ENCODE results near the gene ATF4.

ATF4 gene

DNA sequence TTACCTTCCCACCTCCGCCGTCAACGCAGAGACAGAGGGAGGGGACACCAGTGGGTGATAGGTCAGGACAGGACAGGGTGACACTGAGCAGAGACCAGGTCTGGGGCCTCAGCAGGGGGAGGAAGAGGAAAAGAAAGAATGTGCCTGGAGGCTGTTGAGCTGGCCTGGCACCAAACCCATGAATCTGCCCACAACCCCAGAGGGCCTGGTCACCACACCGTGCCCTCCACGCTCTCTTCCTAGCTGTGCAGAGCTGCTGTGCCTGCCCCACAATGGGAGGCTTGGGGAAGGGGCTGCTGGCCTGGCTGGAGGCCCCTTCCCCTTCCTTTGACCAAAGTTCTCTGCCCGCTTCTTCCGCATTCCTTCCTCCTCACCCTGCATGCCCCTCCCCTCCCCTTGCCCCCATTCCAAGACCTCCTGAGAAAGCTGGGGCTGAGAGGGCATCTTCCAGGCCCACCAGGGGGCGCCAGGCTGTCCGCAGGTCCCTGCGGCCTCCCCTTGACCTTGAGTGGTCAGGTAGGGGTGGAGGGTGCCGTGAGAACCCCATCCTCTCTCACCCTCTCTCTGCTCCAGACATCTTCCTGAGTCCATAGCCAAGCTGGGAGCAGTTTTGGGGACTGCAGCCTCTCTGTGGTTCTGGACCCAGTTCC is 39.2 kb downstream of the ATF4 start:
- Histone ChIP-seq H3K36me3 (ENCODE audit: insufficient read depth, low read length) (no peaks in the 10 kb centered on the region), H3K9me3 (ENCODE audit: control insufficient read depth, insufficient read depth, low read length) (no peaks in the 10 kb centered on the region), H3K4me1 (ENCODE audit: insufficient read depth, low read length) (peaks cover 10% of the 10 kb centered on the region), H3K9ac (ENCODE audit: low read depth, low read length) (no peak overlapping the region)

- Histone ChIP-seq H3K9me3 (ENCODE audit: control insufficient read depth, insufficient read depth, low read length) (no peaks in the 10 kb centered on the region), H3K9ac (ENCODE audit: low read depth, low read length) (no peak overlapping the region), H3K4me1 (ENCODE audit: insufficient read depth, low read length) (peaks cover 10% of the 10 kb centered on the region), H3K36me3 (ENCODE audit: insufficient read depth, low read length) (no peaks in the 10 kb centered on the region)
Measured at GRCh38 chr22:39560127-39560526, 39.8 kb downstream of the ATF4 start.

GRCh38 chr22:39562839-39563489 is 42.6 kb downstream of the ATF4 start:
- H3K9ac ChIP-seq (ENCODE audit: low read depth, low read length), result no peak overlapping the region
- peaks cover 13% of the 10 kb centered on the region for H3K4me1 ChIP-seq (ENCODE audit: insufficient read depth, low read length)
- H3K36me3 ChIP-seq (ENCODE audit: insufficient read depth, low read length), result no peaks in the 10 kb centered on the region
- H3K9me3 ChIP-seq (ENCODE audit: control insufficient read depth, insufficient read depth, low read length), result no peaks in the 10 kb centered on the region

- Histone ChIP-seq H3K4me1 (ENCODE audit: insufficient read depth, low read length) (peaks cover 13% of the 10 kb centered on the region), H3K36me3 (ENCODE audit: insufficient read depth, low read length) (no peaks in the 10 kb centered on the region), H3K9ac (ENCODE audit: low read depth, low read length) (no peak overlapping the region), H3K9me3 (ENCODE audit: control insufficient read depth, insufficient read depth, low read length) (no peaks in the 10 kb centered on the region)
Measured at GRCh38 chr22:39563571-39564428, 43.4 kb downstream of the ATF4 start.

- H3K4me1 ChIP-seq (ENCODE audit: insufficient read depth, low read length), result peaks cover 5% of the 10 kb centered on the region; the same call in 1 of the 2 replicates
- no peak overlapping the region for H3K9ac ChIP-seq (ENCODE audit: low read depth, low read length)
- no peaks in the 10 kb centered on the region for H3K36me3 ChIP-seq (ENCODE audit: insufficient read depth, low read length)
- no peaks in the 10 kb centered on the region for H3K9me3 ChIP-seq (ENCODE audit: control insufficient read depth, insufficient read depth, low read length)
Measured at GRCh38 chr22:39565414-39565944, 45.1 kb downstream of the ATF4 start.

- Histone ChIP-seq H3K4me1 (ENCODE audit: insufficient read depth, low read length) (peaks cover 5% of the 10 kb centered on the region; the same call in 1 of the 2 replicates), H3K9me3 (ENCODE audit: control insufficient read depth, insufficient read depth, low read length) (no peaks in the 10 kb centered on the region), H3K36me3 (ENCODE audit: insufficient read depth, low read length) (no peaks in the 10 kb centered on the region), H3K9ac (ENCODE audit: low read depth, low read length) (no peak overlapping the region)
Measured at GRCh38 chr22:39567135-39567946, 47.0 kb downstream of the ATF4 start.

GRCh38 chr22:39568278-39568981 is 48.1 kb downstream of the ATF4 start:
- H3K4me1 ChIP-seq (ENCODE audit: insufficient read depth, low read length), result peaks cover 5% of the 10 kb centered on the region; the same call in 1 of the 2 replicates
- H3K9ac ChIP-seq (ENCODE audit: low read depth, low read length), result no peak overlapping the region
- H3K36me3 ChIP-seq (ENCODE audit: insufficient read depth, low read length), result no peaks in the 10 kb centered on the region
- H3K9me3 ChIP-seq (ENCODE audit: control insufficient read depth, insufficient read depth, low read length), result no peaks in the 10 kb centered on the region

DNA sequence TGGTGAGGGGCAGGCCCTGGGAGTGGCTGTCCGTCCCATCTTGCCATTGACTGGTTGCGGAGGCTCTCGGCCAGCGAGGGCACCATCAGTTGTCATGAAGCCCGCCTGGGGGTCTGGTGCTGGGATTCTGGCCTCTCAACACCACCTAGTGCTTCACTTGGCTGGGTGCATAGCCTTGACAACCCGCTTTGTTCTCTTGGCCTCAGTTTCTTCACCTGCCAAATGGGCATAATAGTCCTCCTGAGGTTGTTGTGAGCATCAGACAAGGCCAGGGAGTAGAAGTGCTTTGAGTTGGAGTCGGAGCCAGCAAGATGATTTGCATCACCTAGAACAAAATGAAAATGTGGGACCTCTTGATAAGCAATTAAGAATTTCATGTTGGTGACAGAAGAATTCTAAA is 48.7 kb downstream of the ATF4 start:
- Histone ChIP-seq H3K36me3 (ENCODE audit: insufficient read depth, low read length) (no peaks in the 10 kb centered on the region), H3K4me1 (ENCODE audit: insufficient read depth, low read length) (peaks cover 5% of the 10 kb centered on the region; the same call in 1 of the 2 replicates), H3K9ac (ENCODE audit: low read depth, low read length) (no peak overlapping the region), H3K9me3 (ENCODE audit: control insufficient read depth, insufficient read depth, low read length) (no peaks in the 10 kb centered on the region)

GRCh38 chr22:39570226-39570625 is 49.9 kb downstream of the ATF4 start:
- H3K4me1 ChIP-seq (ENCODE audit: insufficient read depth, low read length), result peaks cover 7% of the 10 kb centered on the region; the same call in 1 of the 2 replicates
- H3K36me3 ChIP-seq (ENCODE audit: insufficient read depth, low read length), result no peaks in the 10 kb centered on the region
- H3K9me3 ChIP-seq (ENCODE audit: control insufficient read depth, insufficient read depth, low read length), result no peaks in the 10 kb centered on the region
- no peak overlapping the region for H3K9ac ChIP-seq (ENCODE audit: low read depth, low read length)

DNA sequence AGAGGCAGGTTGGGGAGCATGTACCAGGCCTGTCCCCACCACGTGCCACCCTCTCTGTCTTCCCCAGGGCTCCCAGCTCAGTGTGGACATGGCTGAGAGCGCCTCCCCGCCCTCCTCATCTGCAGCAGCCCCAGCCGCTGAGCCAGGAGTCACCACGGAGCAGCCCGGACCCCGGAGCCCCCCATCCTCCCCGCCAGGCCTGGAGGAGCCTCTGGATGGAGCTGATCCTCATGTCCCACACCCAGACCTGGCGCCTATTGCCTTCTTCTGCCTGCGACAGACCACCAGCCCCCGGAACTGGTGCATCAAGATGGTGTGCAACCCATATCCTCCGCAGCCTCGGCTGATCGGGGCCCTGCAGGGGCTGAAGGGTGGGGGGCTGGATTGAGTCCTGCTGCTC is 50.3 kb downstream of the ATF4 start, which contains the start of gene CACNA1I:
TSS of gene CACNA1I (plus strand) at position 89 of the 400 bp plus-strand sequence. CDS start at position 89, 0 bp downstream.
- Histone ChIP-seq H3K36me3 (ENCODE audit: insufficient read depth, low read length) (no peaks in the 10 kb centered on the region), H3K4me1 (ENCODE audit: insufficient read depth, low read length) (peaks cover 7% of the 10 kb centered on the region; the same call in 1 of the 2 replicates), H3K9ac (ENCODE audit: low read depth, low read length) (no peak within 1 kb of the TSS), H3K9me3 (ENCODE audit: control insufficient read depth, insufficient read depth, low read length) (no peaks in the 10 kb centered on the region)

DNA sequence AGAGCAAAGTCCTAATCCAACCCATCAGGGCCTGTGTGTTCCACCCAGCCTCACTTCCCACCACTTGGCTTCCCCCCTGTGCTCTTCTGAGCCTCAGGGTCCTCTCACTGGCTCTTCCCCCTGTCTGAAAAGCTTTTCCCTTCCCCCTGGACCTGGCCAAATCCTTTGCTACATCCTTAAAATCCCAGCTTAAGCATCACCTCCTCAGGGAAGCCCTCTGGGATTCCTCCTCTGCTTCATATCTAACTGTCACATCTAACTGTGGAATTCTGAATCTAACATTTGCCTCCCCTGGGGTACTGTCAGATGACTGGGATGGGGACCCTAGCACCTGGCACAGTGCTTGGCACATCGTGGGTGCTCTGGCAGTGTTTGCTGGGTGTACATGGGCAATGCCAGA is 51.2 kb downstream of the ATF4 start:
- peaks cover 7% of the 10 kb centered on the region; the same call in 1 of the 2 replicates for H3K4me1 ChIP-seq (ENCODE audit: insufficient read depth, low read length)

More for the DNA sequence above, 51.2 kb downstream of the ATF4 start:
- Histone ChIP-seq H3K9me3 (ENCODE audit: control insufficient read depth, insufficient read depth, low read length) (no peaks in the 10 kb centered on the region), H3K9ac (ENCODE audit: low read depth, low read length) (no peak overlapping the region), H3K36me3 (ENCODE audit: insufficient read depth, low read length) (no peaks in the 10 kb centered on the region)

Measured in ES-I3 (cell line).